ENCODE data around the gene SLC8A1.

Gene SLC8A1

DNA sequence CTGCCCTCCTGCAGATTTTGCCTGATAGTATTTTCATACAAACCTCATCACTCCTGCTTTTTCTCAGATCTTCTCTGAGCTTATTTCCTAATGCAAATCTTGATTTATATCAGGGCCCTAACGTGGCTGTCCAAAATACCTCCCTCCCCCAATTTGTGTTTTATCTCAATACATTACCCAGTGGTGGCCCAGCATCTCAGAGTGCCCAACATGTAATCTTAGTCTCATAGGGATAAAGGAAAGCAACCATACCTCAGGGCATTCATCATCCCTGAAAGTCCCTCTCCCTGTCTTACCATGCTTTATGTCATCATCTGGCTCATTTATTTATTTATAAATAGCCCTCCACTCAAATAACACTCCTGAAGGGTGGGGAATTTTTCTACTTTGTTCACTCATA lies 135.3 kb downstream of the SLC8A1 start:
- Histone ChIP-seq H3K4me2 (ENCODE audit: low read depth, low read length, poor library complexity, severe bottlenecking) (no peak overlapping the region), H4K20me1 (ENCODE audit: insufficient read depth, low read length, poor library complexity, severe bottlenecking) (no peaks in the 10 kb centered on the region), H2AFZ (ENCODE audit: low read length) (no peak overlapping the region), H3K27me3 (ENCODE audit: insufficient read depth, low read length, poor library complexity, severe bottlenecking) (no peaks in the 10 kb centered on the region), H3K79me2 (ENCODE audit: insufficient read depth, low read length) (no peaks in the 10 kb centered on the region), H3K9me3 (ENCODE audit: insufficient read depth, low read depth, low read length) (peaks cover 10% of the 10 kb centered on the region; the same call in 1 of the 2 replicates), H3K9me2 (replicated peaks; ENCODE audit: low read depth, low read length) (no peaks in the 10 kb centered on the region), H3K9ac (ENCODE audit: low read depth, low read length, poor library complexity, severe bottlenecking) (no peak overlapping the region), H3K36me3 (ENCODE audit: insufficient read depth, low read length) (no peaks in the 10 kb centered on the region), H3K4me3 (ENCODE audit: low read length, poor library complexity, severe bottlenecking) (no peak overlapping the region), H3F3A (ENCODE audit: low read depth) (no peaks in the 10 kb centered on the region), H3K4me1 (ENCODE audit: insufficient read depth, low read length, poor library complexity, severe bottlenecking) (no peaks in the 10 kb centered on the region)
- TF ChIP-seq EZH2phosphoT487 (IDR thresholded peaks at IDR 0.05; ENCODE audit: borderline replicate concordance) = no peak
- TF ChIP-seq, protein P1, sequence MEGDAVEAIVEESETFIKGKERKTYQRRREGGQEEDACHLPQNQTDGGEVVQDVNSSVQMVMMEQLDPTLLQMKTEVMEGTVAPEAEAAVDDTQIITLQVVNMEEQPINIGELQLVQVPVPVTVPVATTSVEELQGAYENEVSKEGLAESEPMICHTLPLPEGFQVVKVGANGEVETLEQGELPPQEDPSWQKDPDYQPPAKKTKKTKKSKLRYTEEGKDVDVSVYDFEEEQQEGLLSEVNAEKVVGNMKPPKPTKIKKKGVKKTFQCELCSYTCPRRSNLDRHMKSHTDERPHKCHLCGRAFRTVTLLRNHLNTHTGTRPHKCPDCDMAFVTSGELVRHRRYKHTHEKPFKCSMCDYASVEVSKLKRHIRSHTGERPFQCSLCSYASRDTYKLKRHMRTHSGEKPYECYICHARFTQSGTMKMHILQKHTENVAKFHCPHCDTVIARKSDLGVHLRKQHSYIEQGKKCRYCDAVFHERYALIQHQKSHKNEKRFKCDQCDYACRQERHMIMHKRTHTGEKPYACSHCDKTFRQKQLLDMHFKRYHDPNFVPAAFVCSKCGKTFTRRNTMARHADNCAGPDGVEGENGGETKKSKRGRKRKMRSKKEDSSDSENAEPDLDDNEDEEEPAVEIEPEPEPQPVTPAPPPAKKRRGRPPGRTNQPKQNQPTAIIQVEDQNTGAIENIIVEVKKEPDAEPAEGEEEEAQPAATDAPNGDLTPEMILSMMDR (conservative IDR thresholded peaks at IDR 0.05; ENCODE audit: low read length) = no peak

DNA sequence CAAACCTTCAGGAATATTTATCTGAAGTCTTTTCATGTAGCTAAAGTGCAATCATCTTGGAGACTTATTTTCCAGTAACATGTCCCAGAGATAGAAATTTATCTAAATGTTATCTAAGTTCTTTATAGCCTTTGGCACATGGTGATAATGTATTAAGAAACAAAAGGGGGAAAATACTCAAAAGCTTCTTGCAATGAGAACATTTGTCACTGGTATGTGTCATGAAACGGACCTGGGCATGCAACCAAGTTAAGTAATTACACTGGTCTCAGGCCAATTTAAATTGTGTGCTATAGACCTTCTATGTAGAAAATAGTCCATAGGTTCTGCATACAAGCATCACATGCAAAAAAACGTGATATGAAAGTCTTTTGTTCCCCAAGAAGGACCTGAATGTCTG lies 136.2 kb downstream of the SLC8A1 start:
- H3K4me2 ChIP-seq (ENCODE audit: low read depth, low read length, poor library complexity, severe bottlenecking) = no peak overlapping the region

DNA sequence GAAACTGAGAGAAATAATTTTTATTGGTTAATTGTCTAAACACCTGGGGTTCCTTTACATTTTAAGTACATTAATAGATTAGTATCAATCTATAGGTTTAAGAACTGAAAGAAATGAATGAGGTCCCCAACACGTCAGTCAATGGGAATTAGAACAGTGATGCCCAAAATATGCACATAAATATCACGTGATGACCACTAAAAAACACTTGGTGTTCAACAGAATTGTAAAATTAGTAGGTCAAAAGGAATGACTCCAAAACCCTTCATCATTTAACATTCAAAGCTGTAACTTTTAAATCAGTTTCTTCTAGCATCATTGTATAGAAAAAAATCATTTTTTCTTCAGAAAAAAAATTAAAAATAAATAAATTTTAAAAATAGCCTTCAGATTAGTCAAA lies 140.9 kb downstream of the SLC8A1 start:
- H3K79me2 ChIP-seq (ENCODE audit: insufficient read depth, low read length) = no peaks in the 10 kb centered on the region
- TF ChIP-seq EZH2phosphoT487 (IDR thresholded peaks at IDR 0.05; ENCODE audit: borderline replicate concordance) = no peak
- TF ChIP-seq, protein P1 (conservative IDR thresholded peaks at IDR 0.05; ENCODE audit: low read length) = no peak
- H3K27me3 ChIP-seq (ENCODE audit: insufficient read depth, low read length, poor library complexity, severe bottlenecking) = no peaks in the 10 kb centered on the region
- H3K36me3 ChIP-seq (ENCODE audit: insufficient read depth, low read length) = no peaks in the 10 kb centered on the region
- no peaks in the 10 kb centered on the region for H3K4me1 ChIP-seq (ENCODE audit: insufficient read depth, low read length, poor library complexity, severe bottlenecking)
- no peaks in the 10 kb centered on the region for H4K20me1 ChIP-seq (ENCODE audit: insufficient read depth, low read length, poor library complexity, severe bottlenecking)
- no peaks in the 10 kb centered on the region for H3F3A ChIP-seq (ENCODE audit: low read depth)
- no peak overlapping the region for H3K4me3 ChIP-seq (ENCODE audit: low read length, poor library complexity, severe bottlenecking)
- no peak overlapping the region for H2AFZ ChIP-seq (ENCODE audit: low read length)
- H3K4me2 ChIP-seq (ENCODE audit: low read depth, low read length, poor library complexity, severe bottlenecking) = no peak overlapping the region
- no peak overlapping the region for H3K9ac ChIP-seq (ENCODE audit: low read depth, low read length, poor library complexity, severe bottlenecking)
- no peaks in the 10 kb centered on the region for H3K9me2 ChIP-seq (replicated peaks; ENCODE audit: low read depth, low read length)
- H3K9me3 ChIP-seq (ENCODE audit: insufficient read depth, low read depth, low read length) = peaks cover 10% of the 10 kb centered on the region; the same call in 1 of the 2 replicates

More for the DNA sequence above, 136.2 kb downstream of the SLC8A1 start:
- Histone ChIP-seq H3K4me3 (ENCODE audit: low read length, poor library complexity, severe bottlenecking) (no peak overlapping the region), H3K79me2 (ENCODE audit: insufficient read depth, low read length) (no peaks in the 10 kb centered on the region), H3K9me3 (ENCODE audit: insufficient read depth, low read depth, low read length) (peaks cover 10% of the 10 kb centered on the region; the same call in 1 of the 2 replicates), H3K4me1 (ENCODE audit: insufficient read depth, low read length, poor library complexity, severe bottlenecking) (no peaks in the 10 kb centered on the region), H3F3A (ENCODE audit: low read depth) (no peaks in the 10 kb centered on the region), H2AFZ (ENCODE audit: low read length) (no peak overlapping the region), H3K36me3 (ENCODE audit: insufficient read depth, low read length) (no peaks in the 10 kb centered on the region), H4K20me1 (ENCODE audit: insufficient read depth, low read length, poor library complexity, severe bottlenecking) (no peaks in the 10 kb centered on the region), H3K9ac (ENCODE audit: low read depth, low read length, poor library complexity, severe bottlenecking) (no peak overlapping the region), H3K27me3 (ENCODE audit: insufficient read depth, low read length, poor library complexity, severe bottlenecking) (no peaks in the 10 kb centered on the region), H3K9me2 (replicated peaks; ENCODE audit: low read depth, low read length) (no peaks in the 10 kb centered on the region)
- no peak for TF ChIP-seq EZH2phosphoT487 (IDR thresholded peaks at IDR 0.05; ENCODE audit: borderline replicate concordance)
- TF ChIP-seq, protein P1 (conservative IDR thresholded peaks at IDR 0.05; ENCODE audit: low read length) = no peak
